IPS DF 19.7 (cell line): ENCODE measurements around the gene EPG5.
"Not testable (repeated sequence)": the region's sequence is repeated elsewhere in the genome, so short reads cannot be mapped to it uniquely, and the experiment has no call there.

Experiments
- DNase-seq: peaks from one replicate; pipeline ENCODE4 v3.0.0-alpha.2; 2013; ENCODE audit warnings: low read depth, low spot score

The EPG5 gene

DNA sequence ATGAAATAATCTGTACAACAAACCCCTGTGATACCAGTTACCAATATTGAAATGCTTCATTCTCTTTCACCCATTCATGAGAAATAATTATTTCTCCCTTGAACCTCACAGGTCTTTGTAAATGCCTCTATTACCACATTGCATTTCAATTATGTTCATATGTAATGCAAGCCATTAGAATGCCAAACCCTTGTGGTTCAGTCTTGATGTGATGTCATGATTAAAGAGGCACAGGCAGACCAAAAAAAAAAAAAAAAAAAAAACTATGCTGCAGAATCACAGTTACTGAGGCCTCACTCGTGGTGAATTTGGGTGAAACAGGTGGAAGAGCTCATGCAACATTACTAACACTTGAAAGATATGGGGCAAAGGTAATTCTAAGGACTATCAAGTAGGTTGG, 9.4 kb upstream of the EPG5 start:
- no peak for DNase-seq

DNA sequence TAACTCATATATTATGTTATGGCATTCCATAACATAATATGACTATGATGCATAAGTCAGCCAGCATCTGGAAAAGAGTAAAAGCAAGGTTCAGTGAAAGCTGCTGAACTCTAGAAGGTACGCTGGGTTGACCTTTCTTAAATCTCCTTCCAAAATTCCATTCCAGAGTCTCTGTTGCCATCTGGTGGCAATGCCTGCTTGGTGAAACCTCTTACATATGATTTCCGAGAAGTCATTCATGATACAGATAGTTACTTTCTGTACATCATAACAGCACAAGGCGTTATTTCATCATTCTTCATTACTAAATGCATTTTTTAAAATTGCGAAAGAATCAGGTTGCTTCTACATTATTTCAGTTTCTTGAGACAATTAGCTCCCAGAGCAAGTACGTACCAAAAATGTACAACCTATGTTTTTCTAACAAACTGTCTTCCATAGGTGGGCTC, 7.0 kb upstream of the EPG5 start:
- DNase-seq: no peak

GRCh38 chr18:45964913-45965312, 2.2 kb downstream of the EPG5 start:
- not testable (repeated sequence) for DNase-seq

GRCh38 chr18:45962866-45963265, 4.3 kb downstream of the EPG5 start:
- no peak for DNase-seq

GRCh38 chr18:45962461-45962860, 4.7 kb downstream of the EPG5 start:
- no peak for DNase-seq

- not testable (repeated sequence) for DNase-seq
Observed at GRCh38 chr18:45959484-45959883, 7.6 kb downstream of the EPG5 start.

DNA sequence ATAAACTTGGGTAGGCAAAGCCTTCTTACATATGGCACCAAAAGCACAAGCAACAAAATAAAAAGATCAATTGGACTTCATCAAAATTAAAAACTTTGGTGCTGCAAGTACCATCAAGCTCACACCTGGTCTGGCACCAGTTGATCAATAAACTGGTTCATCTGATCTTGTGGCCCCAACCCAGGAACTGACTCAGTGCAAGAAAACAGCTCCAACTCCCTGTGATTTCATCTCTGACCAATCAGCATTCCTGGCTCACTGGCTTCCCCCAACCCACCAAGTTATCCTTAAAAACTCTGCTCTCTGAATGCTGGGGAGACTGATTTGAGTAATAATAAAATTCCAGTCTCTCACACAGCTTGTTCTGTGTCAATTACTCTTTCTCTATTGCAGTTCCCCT, 8.4 kb downstream of the EPG5 start:
- no peak for DNase-seq

- DNase-seq: no peak
Observed at GRCh38 chr18:45958027-45958426, 9.1 kb downstream of the EPG5 start.

DNA sequence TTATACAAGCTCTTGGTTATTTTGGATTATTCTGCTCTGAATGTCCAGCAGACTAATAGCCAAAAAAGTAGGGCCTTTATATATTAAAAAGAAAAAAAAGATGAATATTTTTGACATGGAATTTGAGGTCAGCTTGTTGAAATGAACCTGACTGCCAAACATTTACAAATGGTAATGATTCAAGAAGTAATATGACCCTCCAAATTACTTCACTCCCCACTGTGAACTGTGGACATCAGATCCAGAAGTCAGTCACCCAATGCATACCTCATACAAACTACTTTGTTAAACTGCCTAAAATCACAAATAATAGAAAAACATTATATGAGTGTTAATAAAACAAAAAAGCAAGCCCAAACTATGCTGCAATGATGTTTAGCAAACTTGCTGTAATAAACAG, 10.0 kb downstream of the EPG5 start:
- DNase-seq: no peak

GRCh38 chr18:45954070-45954934, 12.8 kb downstream of the EPG5 start:
- DNase-seq: no peak

GRCh38 chr18:45951016-45951714, 16.0 kb downstream of the EPG5 start:
- no peak for DNase-seq

DNA sequence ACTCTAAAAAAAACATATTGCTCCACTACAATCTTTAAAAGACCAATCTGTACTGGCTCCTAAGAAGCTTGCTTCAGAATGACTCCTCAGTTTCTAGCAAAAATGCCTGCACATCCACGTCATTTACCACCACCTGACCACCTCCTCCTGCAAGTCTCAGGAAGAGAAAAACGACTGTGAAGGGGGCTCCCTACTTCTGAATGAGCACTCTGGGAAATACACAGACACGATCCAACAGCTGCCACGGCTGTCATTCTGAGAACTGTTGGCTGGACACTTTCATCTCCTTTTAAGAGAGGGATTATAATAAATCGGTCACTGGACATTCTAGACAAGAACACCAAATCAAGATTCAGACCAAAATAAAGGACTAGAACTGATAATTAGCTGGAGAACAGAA, 21.5 kb downstream of the EPG5 start:
- no peak for DNase-seq

DNA sequence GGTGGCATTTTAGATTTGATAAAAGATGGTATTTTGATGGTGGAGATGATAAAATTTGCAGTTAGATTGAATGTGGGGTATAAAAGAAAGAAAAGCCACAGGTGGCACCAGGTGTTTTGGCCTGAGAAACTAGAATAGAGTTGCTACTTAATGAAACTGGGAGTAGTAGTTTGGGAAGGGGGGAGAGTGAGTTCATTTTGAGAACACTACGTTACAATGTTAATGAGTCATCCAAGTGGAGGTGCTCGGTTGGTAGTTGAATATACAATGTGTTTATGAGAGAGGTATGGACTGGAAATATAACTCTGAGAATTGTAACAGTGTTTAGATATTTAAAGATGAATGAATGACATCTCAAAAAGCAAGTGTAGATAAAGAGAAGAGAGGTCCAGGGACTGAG, 26.4 kb downstream of the EPG5 start:
- DNase-seq: no peak

DNA sequence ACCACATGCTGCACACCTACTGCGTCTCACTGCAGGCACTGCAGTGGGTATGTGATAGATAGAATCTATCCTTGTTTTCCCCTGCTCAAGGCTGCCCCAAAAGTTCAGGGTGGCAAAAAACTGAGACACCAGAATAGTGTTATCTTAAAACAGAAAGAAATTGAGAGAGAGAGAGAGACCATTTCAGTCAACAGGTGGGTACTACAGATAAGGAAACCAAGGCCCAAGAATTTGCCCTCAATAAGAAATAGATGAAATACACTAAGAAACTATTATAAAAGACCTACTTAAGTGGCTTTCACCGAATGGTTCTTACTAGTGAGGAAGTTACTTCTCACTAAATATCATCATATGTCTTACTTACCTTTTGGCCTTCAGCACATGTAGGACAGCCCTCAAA, 27.9 kb downstream of the EPG5 start:
- DNase-seq: no peak

DNA sequence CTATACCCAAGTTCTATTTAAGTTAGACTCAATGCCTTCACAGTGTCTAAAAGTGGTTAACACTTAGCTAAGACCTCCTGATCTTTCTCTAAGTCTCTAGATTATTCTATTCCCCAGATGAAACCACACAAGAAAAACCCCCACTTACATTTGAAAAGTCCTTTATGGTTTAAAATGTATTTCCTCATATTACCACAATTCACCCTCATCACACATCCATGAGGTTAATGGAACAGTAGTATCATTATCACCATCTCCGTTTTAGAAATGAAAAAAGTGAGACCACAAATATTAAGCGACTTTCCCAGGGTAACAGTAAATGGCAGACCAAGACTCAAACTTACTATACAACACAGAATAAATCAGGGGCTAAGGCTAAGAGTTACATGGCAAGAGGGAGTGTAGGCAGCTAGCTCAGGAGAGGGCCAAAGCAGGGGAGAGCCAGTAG, 28.6 kb downstream of the EPG5 start:
- no peak for DNase-seq

- no peak for DNase-seq
Observed at GRCh38 chr18:45935591-45936335, 31.4 kb downstream of the EPG5 start.

DNA sequence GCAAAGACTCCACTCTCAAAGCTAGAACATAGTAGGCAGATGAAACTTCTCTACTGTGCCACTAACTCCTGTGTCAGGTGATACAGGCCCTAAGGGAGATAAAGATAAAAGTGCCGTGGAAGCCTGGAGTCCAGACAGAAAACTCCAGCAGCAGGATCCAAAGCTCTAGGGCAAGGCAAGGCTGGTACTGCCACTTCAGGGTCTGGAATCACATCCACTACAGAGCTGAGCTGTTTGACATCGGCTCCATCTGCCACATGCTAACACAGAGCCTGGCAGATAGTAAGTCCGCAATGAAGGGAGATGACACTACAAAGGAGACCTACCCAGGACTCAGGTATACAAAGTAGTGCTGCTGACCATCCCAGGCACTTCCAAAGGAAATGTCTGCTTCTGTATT, 34.4 kb downstream of the EPG5 start:
- no peak for DNase-seq

DNA sequence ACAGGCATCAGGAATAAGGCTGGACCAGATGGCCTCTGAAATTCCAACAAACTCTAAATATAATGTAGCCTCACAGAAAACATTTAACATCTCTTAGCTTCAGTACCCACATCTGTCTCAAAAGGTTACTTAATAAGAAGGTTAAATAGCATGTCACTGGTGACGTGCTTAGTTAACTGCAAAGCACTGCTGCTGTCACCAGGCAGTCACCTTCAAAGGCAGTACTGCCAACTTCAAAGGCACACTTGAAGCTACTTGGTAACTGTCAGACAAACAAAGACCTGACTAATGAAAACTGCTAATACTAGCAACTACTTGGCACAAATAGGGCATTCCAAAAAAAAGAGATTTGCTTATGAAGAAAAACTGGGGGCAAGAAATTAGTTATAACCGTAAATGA, 36.2 kb downstream of the EPG5 start:
- DNase-seq: no peak

DNA sequence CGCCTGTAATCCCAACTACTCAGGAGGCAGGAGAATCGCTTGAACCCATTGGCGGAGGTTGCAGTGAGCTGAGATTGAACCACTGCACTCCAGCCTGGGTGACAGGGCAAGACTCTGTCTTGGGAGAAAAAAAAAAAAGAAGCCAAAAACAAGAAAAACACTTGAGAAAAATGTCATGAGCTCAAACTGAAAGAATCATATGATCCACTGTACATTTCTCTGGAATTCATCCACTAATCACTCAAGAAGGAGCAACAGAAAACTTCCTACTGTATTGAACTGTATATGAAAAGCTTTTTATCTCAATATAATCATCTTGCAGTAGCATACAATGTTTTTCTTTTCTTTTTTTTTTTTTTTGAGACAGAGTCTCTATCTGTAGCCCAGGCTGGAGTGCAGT, 40.4 kb downstream of the EPG5 start:
- no peak for DNase-seq

DNA sequence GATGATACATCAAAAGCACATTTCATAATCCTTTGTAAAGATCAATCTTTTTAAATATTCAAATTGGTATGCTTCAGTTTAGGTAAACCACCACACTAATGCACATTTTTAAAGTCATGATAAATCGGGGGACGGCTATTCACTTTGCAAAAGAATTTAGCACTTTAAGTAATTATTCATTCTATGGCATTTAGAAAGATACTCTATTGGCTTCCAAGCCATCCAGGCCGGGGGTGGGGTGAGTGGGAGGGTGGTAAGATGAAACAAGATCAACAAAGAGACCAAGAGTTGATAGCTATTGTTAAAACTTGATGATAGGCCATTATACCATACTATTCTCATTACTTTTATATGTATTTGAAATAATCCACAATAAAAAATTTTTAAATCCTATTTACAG, 41.0 kb downstream of the EPG5 start:
- DNase-seq: no peak

- DNase-seq: no peak
Observed at GRCh38 chr18:45923138-45923537, 44.0 kb downstream of the EPG5 start.

- DNase-seq: no peak
Observed at GRCh38 chr18:45920367-45920766, 46.8 kb downstream of the EPG5 start.
